ENCODE measurements around the gene GABRR3. TPM values are rescaled to one million over a fixed set of nuclear protein-coding genes. Genes with fewer than 3 reads are reported as not detected.

Gene GABRR3
- total RNA-seq, 1 experiment from 2014 or later, result not detected

- Mint-ChIP-seq H3K9me3 (ENCODE audit: unreplicated experiment) (no peaks in the 10 kb centered on the region), H3K4me1 (ENCODE audit: low read depth, unreplicated experiment) (no peaks in the 10 kb centered on the region), H3K36me3 (ENCODE audit: insufficient read depth, unreplicated experiment) (no peaks in the 10 kb centered on the region), H3K4me3 (ENCODE audit: unreplicated experiment) (no peak overlapping the region), H3K27ac (ENCODE audit: unreplicated experiment) (no peak overlapping the region), H3K27me3 (ENCODE audit: insufficient read depth, unreplicated experiment) (peaks cover 11% of the 10 kb centered on the region)
- no TSS peak for BruUV-seq (replicated peaks)
- no peaks in the 10 kb centered on the region for H3K27me3 ChIP-seq (replicated peaks; ENCODE audit: control insufficient read depth, insufficient read depth, low read length)
- DNase-seq, result no peak
- intact Hi-C loops (cut with micrococcal nuclease; ENCODE audit: unreplicated experiment), result no loop called here
- H3K36me3 ChIP-seq (ENCODE audit: control insufficient read depth, insufficient read depth, low read length), result no peaks in the 10 kb centered on the region
- CTCF ChIA-PET, result no interaction called here
- no peaks in the 10 kb centered on the region for H3K9me3 ChIP-seq
- H3K4me1 ChIP-seq, result 0 out of 2 replicates have a peak, but pooled peaks cover 9% of the 10 kb centered on the region
- no peak overlapping the region for H3K4me3 ChIP-seq (ENCODE audit: low read depth, low read length)
- POLR2A ChIA-PET, result no interaction called here
- TF ChIP-seq CTCF (IDR thresholded peaks at IDR 0.05; ENCODE audit: insufficient read depth in 1 of 2, low read depth in 1 of 2, low read length in 1 of 2, severe bottlenecking in 1 of 2, unreplicated experiment in 1 of 2), result no peak
Measured at GRCh38 chr3:97999103-97999502, 36.0 kb downstream of the GABRR3 start.

- Histone ChIP-seq H3K4me3 (ENCODE audit: low read depth, low read length) (no peak overlapping the region), H3K36me3 (ENCODE audit: control insufficient read depth, insufficient read depth, low read length) (no peaks in the 10 kb centered on the region), H3K27me3 (replicated peaks; ENCODE audit: control insufficient read depth, insufficient read depth, low read length) (no peaks in the 10 kb centered on the region), H3K4me1 (0 out of 2 replicates have a peak, but pooled peaks cover 9% of the 10 kb centered on the region), H3K9me3 (no peaks in the 10 kb centered on the region)
- BruUV-seq (replicated peaks), result no TSS peak
- no peaks in the 10 kb centered on the region for H3K4me1 Mint-ChIP-seq (ENCODE audit: low read depth, unreplicated experiment)
- no peak overlapping the region for H3K27ac Mint-ChIP-seq (ENCODE audit: unreplicated experiment)
- H3K36me3 Mint-ChIP-seq (ENCODE audit: insufficient read depth, unreplicated experiment), result no peaks in the 10 kb centered on the region
- CTCF ChIA-PET, result no interaction called here
- no peak overlapping the region for H3K4me3 Mint-ChIP-seq (ENCODE audit: unreplicated experiment)
- no peaks in the 10 kb centered on the region for H3K9me3 Mint-ChIP-seq (ENCODE audit: unreplicated experiment)
- POLR2A ChIA-PET, result no interaction called here
- peaks cover 11% of the 10 kb centered on the region for H3K27me3 Mint-ChIP-seq (ENCODE audit: insufficient read depth, unreplicated experiment)
- no peak for DNase-seq
- TF ChIP-seq CTCF (IDR thresholded peaks at IDR 0.05; ENCODE audit: insufficient read depth in 1 of 2, low read depth in 1 of 2, low read length in 1 of 2, severe bottlenecking in 1 of 2, unreplicated experiment in 1 of 2), result no peak
- intact Hi-C loops (cut with micrococcal nuclease; ENCODE audit: unreplicated experiment), result no loop called here
Measured at GRCh38 chr3:97996988-97997387, 38.1 kb downstream of the GABRR3 start.

- intact Hi-C loops (cut with micrococcal nuclease; ENCODE audit: unreplicated experiment), result no loop called here
- H3K36me3 Mint-ChIP-seq (ENCODE audit: insufficient read depth, unreplicated experiment), result no peaks in the 10 kb centered on the region
- POLR2A ChIA-PET, result no interaction called here
- H3K9me3 Mint-ChIP-seq (ENCODE audit: unreplicated experiment), result no peaks in the 10 kb centered on the region
- no peak overlapping the region for H3K4me3 Mint-ChIP-seq (ENCODE audit: unreplicated experiment)
- CTCF ChIA-PET, result no interaction called here
- Histone ChIP-seq H3K4me1 (0 out of 2 replicates have a peak, but pooled peaks cover 9% of the 10 kb centered on the region), H3K9me3 (no peaks in the 10 kb centered on the region), H3K36me3 (ENCODE audit: control insufficient read depth, insufficient read depth, low read length) (no peaks in the 10 kb centered on the region), H3K4me3 (ENCODE audit: low read depth, low read length) (no peak overlapping the region), H3K27me3 (replicated peaks; ENCODE audit: control insufficient read depth, insufficient read depth, low read length) (no peaks in the 10 kb centered on the region)
- DNase-seq, result no peak
- no peak for TF ChIP-seq CTCF (IDR thresholded peaks at IDR 0.05; ENCODE audit: insufficient read depth in 1 of 2, low read depth in 1 of 2, low read length in 1 of 2, severe bottlenecking in 1 of 2, unreplicated experiment in 1 of 2)
- no peaks in the 10 kb centered on the region for H3K4me1 Mint-ChIP-seq (ENCODE audit: low read depth, unreplicated experiment)
- no TSS peak for BruUV-seq (replicated peaks)
- H3K27ac Mint-ChIP-seq (ENCODE audit: unreplicated experiment), result no peak overlapping the region
- H3K27me3 Mint-ChIP-seq (ENCODE audit: insufficient read depth, unreplicated experiment), result peaks cover 5% of the 10 kb centered on the region
Measured at GRCh38 chr3:97994328-97994945, 40.7 kb downstream of the GABRR3 start.

Measured in Caco-2 (cell line).